Measurements from ENCODE around the gene REM2.

REM2 gene

GRCh38 chr14:22875003-22875747, 7.8 kb upstream of the REM2 start:
- no peak for DNase-seq (ENCODE audit: low read depth)

- DNase-seq (ENCODE audit: low read depth): no peak
These were observed 7.2 kb upstream of the REM2 start for GRCh38 chr14:22875748-22876319.

GRCh38 chr14:22877000-22877501, 6.0 kb upstream of the REM2 start:
- no peak for DNase-seq (ENCODE audit: low read depth)

- DNase-seq (ENCODE audit: low read depth): no peak
These were observed 4.5 kb upstream of the REM2 start for GRCh38 chr14:22878271-22879246.

- DNase-seq (ENCODE audit: low read depth): no peak
These were observed 958 bp upstream of the REM2 start for GRCh38 chr14:22882064-22882463.

- no peak for DNase-seq (ENCODE audit: low read depth)
These were observed 371 bp upstream of the REM2 start for GRCh38 chr14:22882529-22883172.

- DNase-seq (ENCODE audit: low read depth): no peak
These were observed 1.2 kb downstream of the REM2 start for GRCh38 chr14:22884076-22884737.

GRCh38 chr14:22884738-22885523, 1.9 kb downstream of the REM2 start:
- no peak for DNase-seq (ENCODE audit: low read depth)

GRCh38 chr14:22885975-22886374, 3.0 kb downstream of the REM2 start:
- no peak for DNase-seq (ENCODE audit: low read depth)

- peak; percentile 69 for DNase-seq (ENCODE audit: low read depth)
These were observed 3.7 kb downstream of the REM2 start for GRCh38 chr14:22886500-22887259.

- DNase-seq (ENCODE audit: low read depth): no peak
These were observed 4.4 kb downstream of the REM2 start for GRCh38 chr14:22887260-22887989.

GRCh38 chr14:22887990-22888378, 5.0 kb downstream of the REM2 start:
- peak; percentile 29 for DNase-seq (ENCODE audit: low read depth)

GRCh38 chr14:22888662-22889061, 5.6 kb downstream of the REM2 start:
- no peak for DNase-seq (ENCODE audit: low read depth)

GRCh38 chr14:22890416-22890815, 7.4 kb downstream of the REM2 start:
- no peak for DNase-seq (ENCODE audit: low read depth)

- no peak for DNase-seq (ENCODE audit: low read depth)
These were observed 9.5 kb downstream of the REM2 start for GRCh38 chr14:22892488-22892887.

- no peak for DNase-seq (ENCODE audit: low read depth)
These were observed 10.7 kb downstream of the REM2 start for GRCh38 chr14:22893706-22894105.

- DNase-seq (ENCODE audit: low read depth): no peak
These were observed 12.4 kb downstream of the REM2 start for GRCh38 chr14:22895402-22895801.

- DNase-seq (ENCODE audit: low read depth): no peak
These were observed 13.3 kb downstream of the REM2 start for GRCh38 chr14:22896356-22896755.

- no peak for DNase-seq (ENCODE audit: low read depth)
These were observed 13.7 kb downstream of the REM2 start for GRCh38 chr14:22896760-22897159.
